NCI-H2196 treated with DMSO at 0.1 percent for 48 hours (cell line): ENCODE results near the gene GRM8.
A peak's percentile ranks its signal among the peaks of the same experiment; 100 is the strongest.

Experiments used
- DNase-seq: peaks from one replicate; lab custom pipeline; 2025; ENCODE audit not compliant: unreplicated experiment; lab: John Stamatoyannopoulos, UW

The GRM8 gene

GRCh38 chr7:127035203-127035849, 217.4 kb downstream of the GRM8 start:
- DNase-seq = no peak

- DNase-seq = no peak
Measured at GRCh38 chr7:127034186-127034806, 218.4 kb downstream of the GRM8 start.

- DNase-seq = no peak
Measured at GRCh38 chr7:127029823-127030222, 222.9 kb downstream of the GRM8 start.

GRCh38 chr7:127021857-127022256, 230.9 kb downstream of the GRM8 start:
- no peak for DNase-seq

- no peak for DNase-seq
Measured at GRCh38 chr7:127021019-127021738, 231.6 kb downstream of the GRM8 start.

- DNase-seq = no peak
Measured at GRCh38 chr7:127018889-127019288, 233.9 kb downstream of the GRM8 start.

GRCh38 chr7:127017196-127017595, 235.5 kb downstream of the GRM8 start:
- no peak for DNase-seq

GRCh38 chr7:127000725-127001124, 252.0 kb downstream of the GRM8 start:
- DNase-seq = no peak

GRCh38 chr7:126996659-126997058, 256.1 kb downstream of the GRM8 start:
- DNase-seq = no peak

- no peak for DNase-seq
Measured at GRCh38 chr7:126993626-126994213, 259.0 kb downstream of the GRM8 start.

GRCh38 chr7:126988022-126988421, 264.7 kb downstream of the GRM8 start:
- no peak for DNase-seq

GRCh38 chr7:126979722-126980121, 273.0 kb downstream of the GRM8 start:
- no peak for DNase-seq

- no peak for DNase-seq
Measured at GRCh38 chr7:126978865-126979264, 273.9 kb downstream of the GRM8 start.

- no peak for DNase-seq
Measured at GRCh38 chr7:126973066-126973465, 279.7 kb downstream of the GRM8 start.

GRCh38 chr7:126972571-126972970, 280.2 kb downstream of the GRM8 start:
- DNase-seq = no peak

- DNase-seq = no peak
Measured at GRCh38 chr7:126959649-126960048, 293.1 kb downstream of the GRM8 start.

GRCh38 chr7:126958367-126958766, 294.4 kb downstream of the GRM8 start:
- no peak for DNase-seq

GRCh38 chr7:126957443-126957842, 295.3 kb downstream of the GRM8 start:
- DNase-seq = no peak

GRCh38 chr7:126953461-126953860, 299.3 kb downstream of the GRM8 start:
- DNase-seq = no peak

GRCh38 chr7:126948664-126949063, 304.1 kb downstream of the GRM8 start:
- no peak for DNase-seq

- DNase-seq = no peak
Measured at GRCh38 chr7:126940723-126941307, 311.9 kb downstream of the GRM8 start.

- DNase-seq = peak; percentile 52
Measured at GRCh38 chr7:126937171-126937570, 315.6 kb downstream of the GRM8 start.
